ENCODE measurements around the gene SLTM.
"Not testable (repeated sequence)": the region's sequence is repeated elsewhere in the genome, so short reads cannot be mapped to it uniquely, and the experiment has no call there.

The SLTM gene

GRCh38 chr15:58957101-58957973 is 23.9 kb upstream of the SLTM start:
- no peaks in the 10 kb centered on the region for H3K9me3 ChIP-seq (ENCODE audit: control insufficient read depth, low read length)
- no peak overlapping the region for H3K4me3 ChIP-seq (ENCODE audit: extremely low read depth, insufficient read depth, low read length, poor library complexity, severe bottlenecking)
- 31 to 60% methylated on average over 2 to 4 of the region's 8 CpGs for WGBS, 2 experiments (ENCODE audit: insufficient coverage in 2 of 2)
- no peaks in the 10 kb centered on the region for H3K36me3 ChIP-seq (ENCODE audit: control insufficient read depth, insufficient read depth, low read length)
- no peaks in the 10 kb centered on the region for H3K4me1 ChIP-seq (ENCODE audit: control insufficient read depth, insufficient read depth, low read length, poor library complexity, severe bottlenecking)
- H3K27ac ChIP-seq (ENCODE audit: low read depth, low read length, severe bottlenecking), result no peak overlapping the region

- no peak overlapping the region for H3K4me3 ChIP-seq (ENCODE audit: extremely low read depth, insufficient read depth, low read length, poor library complexity, severe bottlenecking)
- H3K9me3 ChIP-seq (ENCODE audit: control insufficient read depth, low read length), result no peaks in the 10 kb centered on the region
- no peaks in the 10 kb centered on the region for H3K36me3 ChIP-seq (ENCODE audit: control insufficient read depth, insufficient read depth, low read length)
- no peak overlapping the region for H3K27ac ChIP-seq (ENCODE audit: low read depth, low read length, severe bottlenecking)
- H3K4me1 ChIP-seq (ENCODE audit: control insufficient read depth, insufficient read depth, low read length, poor library complexity, severe bottlenecking), result no peaks in the 10 kb centered on the region
These were observed 19.3 kb upstream of the SLTM start for GRCh38 chr15:58952751-58953150.

- no peaks in the 10 kb centered on the region for H3K9me3 ChIP-seq (ENCODE audit: control insufficient read depth, low read length)
- no peak overlapping the region for H3K4me3 ChIP-seq (ENCODE audit: extremely low read depth, insufficient read depth, low read length, poor library complexity, severe bottlenecking)
- WGBS, 2 experiments (ENCODE audit: insufficient coverage in 2 of 2), result 94 to 100% methylated on average over 1 to 3 of the region's 5 CpGs
- H3K36me3 ChIP-seq (ENCODE audit: control insufficient read depth, insufficient read depth, low read length), result no peaks in the 10 kb centered on the region
- H3K27ac ChIP-seq (ENCODE audit: low read depth, low read length, severe bottlenecking), result no peak overlapping the region
- no peaks in the 10 kb centered on the region for H3K4me1 ChIP-seq (ENCODE audit: control insufficient read depth, insufficient read depth, low read length, poor library complexity, severe bottlenecking)
These were observed 18.0 kb upstream of the SLTM start for GRCh38 chr15:58951388-58952007.

- Histone ChIP-seq H3K9me3 (ENCODE audit: control insufficient read depth, low read length) (no peaks in the 10 kb centered on the region), H3K4me1 (ENCODE audit: control insufficient read depth, insufficient read depth, low read length, poor library complexity, severe bottlenecking) (no peaks in the 10 kb centered on the region), H3K36me3 (ENCODE audit: control insufficient read depth, insufficient read depth, low read length) (no peaks in the 10 kb centered on the region), H3K27ac (ENCODE audit: low read depth, low read length, severe bottlenecking) (no peak overlapping the region), H3K4me3 (ENCODE audit: extremely low read depth, insufficient read depth, low read length, poor library complexity, severe bottlenecking) (no peak overlapping the region)
- WGBS, 2 experiments (ENCODE audit: insufficient coverage in 2 of 2), result 60 to 100% methylated on average over 1 of the region's 3 CpGs
These were observed 13.7 kb upstream of the SLTM start for GRCh38 chr15:58947179-58947578.

- not testable (repeated sequence) for H3K4me3 ChIP-seq (ENCODE audit: extremely low read depth, insufficient read depth, low read length, poor library complexity, severe bottlenecking); H3K9me3 ChIP-seq (ENCODE audit: control insufficient read depth, low read length); H3K4me1 ChIP-seq (ENCODE audit: control insufficient read depth, insufficient read depth, low read length, poor library complexity, severe bottlenecking)
- Histone ChIP-seq H3K36me3 (ENCODE audit: control insufficient read depth, insufficient read depth, low read length) (peaks cover 12% of the 10 kb centered on the region), H3K27ac (ENCODE audit: low read depth, low read length, severe bottlenecking) (peak overlapping the region; percentile 99)
- WGBS, 2 experiments (ENCODE audit: insufficient coverage in 2 of 2), result 88 to 98% methylated on average over 5 to 7 of the region's 8 CpGs
These were observed 1.5 kb upstream of the SLTM start for GRCh38 chr15:58934974-58935373.

GRCh38 chr15:58934521-58934920 is 1.0 kb upstream of the SLTM start:
- WGBS, 2 experiments (ENCODE audit: insufficient coverage in 2 of 2), result 90 to 100% methylated on average over 1 to 3 of the region's 4 CpGs
- H3K4me1 ChIP-seq (ENCODE audit: control insufficient read depth, insufficient read depth, low read length, poor library complexity, severe bottlenecking), result peaks cover 3% of the 10 kb centered on the region
- peaks cover 14% of the 10 kb centered on the region for H3K36me3 ChIP-seq (ENCODE audit: control insufficient read depth, insufficient read depth, low read length)
- H3K27ac ChIP-seq (ENCODE audit: low read depth, low read length, severe bottlenecking), result peak overlapping the region; percentile 99
- no peaks in the 10 kb centered on the region for H3K9me3 ChIP-seq (ENCODE audit: control insufficient read depth, low read length)
- peak overlapping the region; percentile 90 for H3K4me3 ChIP-seq (ENCODE audit: extremely low read depth, insufficient read depth, low read length, poor library complexity, severe bottlenecking)

GRCh38 chr15:58934114-58934447 is 602 bp upstream of the SLTM start:
- Histone ChIP-seq H3K36me3 (ENCODE audit: control insufficient read depth, insufficient read depth, low read length) (peaks cover 18% of the 10 kb centered on the region), H3K9me3 (ENCODE audit: control insufficient read depth, low read length) (no peaks in the 10 kb centered on the region), H3K4me3 (ENCODE audit: extremely low read depth, insufficient read depth, low read length, poor library complexity, severe bottlenecking) (peak overlapping the region; percentile 90), H3K27ac (ENCODE audit: low read depth, low read length, severe bottlenecking) (peak overlapping the region; percentile 99), H3K4me1 (ENCODE audit: control insufficient read depth, insufficient read depth, low read length, poor library complexity, severe bottlenecking) (peaks cover 3% of the 10 kb centered on the region)
- 15 to 33% methylated on average over 3 to 4 of the region's 4 CpGs for WGBS, 2 experiments (ENCODE audit: insufficient coverage in 2 of 2)

- 1% methylated on average over 15 to 28 of the region's 37 CpGs for WGBS, 2 experiments (ENCODE audit: insufficient coverage in 2 of 2)
- H3K9me3 ChIP-seq (ENCODE audit: control insufficient read depth, low read length), result no peaks in the 10 kb centered on the region
- H3K4me1 ChIP-seq (ENCODE audit: control insufficient read depth, insufficient read depth, low read length, poor library complexity, severe bottlenecking), result peaks cover 3% of the 10 kb centered on the region
- H3K4me3 ChIP-seq (ENCODE audit: extremely low read depth, insufficient read depth, low read length, poor library complexity, severe bottlenecking), result peak overlapping the region; percentile 90
- peaks cover 24% of the 10 kb centered on the region for H3K36me3 ChIP-seq (ENCODE audit: control insufficient read depth, insufficient read depth, low read length)
- H3K27ac ChIP-seq (ENCODE audit: low read depth, low read length, severe bottlenecking), result peak overlapping the region; percentile 99
These were observed 684 bp downstream of the SLTM start for GRCh38 chr15:58932710-58933280.

- WGBS, 2 experiments (ENCODE audit: insufficient coverage in 2 of 2), result 6% methylated on average over 2 of the region's 6 CpGs; no CpG with 5 or more reads in 1 of the 2 experiments
- peak overlapping the region; percentile 90 for H3K4me3 ChIP-seq (ENCODE audit: extremely low read depth, insufficient read depth, low read length, poor library complexity, severe bottlenecking)
- peaks cover 3% of the 10 kb centered on the region for H3K4me1 ChIP-seq (ENCODE audit: control insufficient read depth, insufficient read depth, low read length, poor library complexity, severe bottlenecking)
- H3K9me3 ChIP-seq (ENCODE audit: control insufficient read depth, low read length), result no peaks in the 10 kb centered on the region
- peaks cover 29% of the 10 kb centered on the region for H3K36me3 ChIP-seq (ENCODE audit: control insufficient read depth, insufficient read depth, low read length)
- peak overlapping the region; percentile 99 for H3K27ac ChIP-seq (ENCODE audit: low read depth, low read length, severe bottlenecking)
These were observed 1.4 kb downstream of the SLTM start for GRCh38 chr15:58931987-58932588.

- no peaks in the 10 kb centered on the region for H3K9me3 ChIP-seq (ENCODE audit: control insufficient read depth, low read length)
- no CpG with 5 or more reads among the region's 11 CpGs for WGBS, 2 experiments (ENCODE audit: insufficient coverage in 2 of 2)
- H3K4me3 ChIP-seq (ENCODE audit: extremely low read depth, insufficient read depth, low read length, poor library complexity, severe bottlenecking), result no peak overlapping the region
- H3K27ac ChIP-seq (ENCODE audit: low read depth, low read length, severe bottlenecking), result no peak overlapping the region
- H3K36me3 ChIP-seq (ENCODE audit: control insufficient read depth, insufficient read depth, low read length), result peaks cover 36% of the 10 kb centered on the region
- H3K4me1 ChIP-seq (ENCODE audit: control insufficient read depth, insufficient read depth, low read length, poor library complexity, severe bottlenecking), result peaks cover 3% of the 10 kb centered on the region
These were observed 3.5 kb downstream of the SLTM start for GRCh38 chr15:58929891-58930416.

Data from mesodermal cell (in vitro differentiated cells).